HS-27A (cell line): ENCODE data around the gene CDKL2.
"Not testable (repeated sequence)": the region's sequence is repeated elsewhere in the genome, so short reads cannot be mapped to it uniquely, and the experiment has no call there.

Experiments used
- DNase-seq: peaks from one replicate; pipeline ENCODE4 v3.0.0-alpha.2; 2012; ENCODE audit warnings: low read depth, missing footprints

Gene CDKL2

DNA sequence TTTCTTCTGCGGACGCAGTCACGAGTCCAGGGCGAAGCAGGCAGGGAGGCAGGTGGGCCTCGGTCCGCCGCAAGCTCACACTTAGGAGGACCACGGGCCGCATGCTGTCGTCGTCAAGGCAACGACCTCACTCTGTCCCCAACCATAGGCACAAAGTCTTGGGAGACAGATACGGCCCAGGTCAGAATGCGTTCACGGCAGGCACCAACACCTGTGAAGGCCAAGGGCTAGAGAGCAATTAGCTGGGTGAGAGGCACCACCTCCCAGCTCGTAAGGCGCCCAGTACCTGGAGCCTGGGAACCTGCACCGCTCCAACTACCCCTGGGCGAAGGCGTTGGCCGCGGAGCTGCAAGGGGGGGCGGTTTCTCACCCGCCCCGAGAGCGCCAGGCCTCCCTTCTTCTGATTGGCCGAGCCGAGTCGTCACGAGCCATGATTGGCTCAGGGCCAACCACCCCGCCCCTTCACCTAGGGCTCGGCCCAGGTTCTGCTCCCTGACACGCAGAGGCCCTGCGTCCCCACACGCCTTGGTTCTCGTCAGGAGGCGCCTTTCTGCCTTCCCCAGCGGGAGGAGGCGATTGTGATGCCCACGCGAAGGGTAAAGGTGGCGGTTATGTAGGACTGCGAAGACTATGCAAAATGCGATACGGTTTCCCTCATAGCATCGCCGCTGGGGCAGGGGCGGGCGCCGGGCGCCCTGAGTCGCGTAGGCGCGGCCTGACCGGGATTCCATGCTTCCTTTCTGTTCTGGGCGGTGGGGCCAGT is at the start of gene CDKL2:
Gene CDKL2, minus strand, starts transcription at position 355 of the 763 bp plus-strand sequence. CDS start 4,540 bp downstream, outside the sequence.
- DNase-seq: no peak

GRCh38 chr4:75678965-75679364 is 48.6 kb upstream of the CDKL2 start:
- no peak for DNase-seq

GRCh38 chr4:75678473-75678872 is 48.1 kb upstream of the CDKL2 start:
- DNase-seq: no peak

- no peak for DNase-seq
Measured at GRCh38 chr4:75675004-75675531, 44.7 kb upstream of the CDKL2 start.

DNA sequence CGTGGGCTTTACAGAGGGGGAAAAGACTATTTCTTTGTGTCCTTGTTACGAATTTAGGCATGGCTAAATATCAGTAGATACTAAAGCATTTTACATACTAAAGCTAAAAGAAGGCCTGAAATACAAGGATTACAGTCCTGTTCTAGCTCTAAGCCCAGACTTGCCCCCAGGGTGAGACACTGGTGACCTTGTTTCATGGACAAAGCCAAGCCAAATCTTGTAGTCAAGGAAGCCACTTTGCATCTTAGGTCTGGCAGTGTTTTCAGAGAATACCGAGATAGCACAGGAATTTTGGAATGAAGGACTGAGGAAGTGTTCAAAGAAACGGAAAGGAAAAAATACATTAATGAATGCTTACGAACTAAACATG is 43.6 kb upstream of the CDKL2 start:
- DNase-seq: no peak

DNA sequence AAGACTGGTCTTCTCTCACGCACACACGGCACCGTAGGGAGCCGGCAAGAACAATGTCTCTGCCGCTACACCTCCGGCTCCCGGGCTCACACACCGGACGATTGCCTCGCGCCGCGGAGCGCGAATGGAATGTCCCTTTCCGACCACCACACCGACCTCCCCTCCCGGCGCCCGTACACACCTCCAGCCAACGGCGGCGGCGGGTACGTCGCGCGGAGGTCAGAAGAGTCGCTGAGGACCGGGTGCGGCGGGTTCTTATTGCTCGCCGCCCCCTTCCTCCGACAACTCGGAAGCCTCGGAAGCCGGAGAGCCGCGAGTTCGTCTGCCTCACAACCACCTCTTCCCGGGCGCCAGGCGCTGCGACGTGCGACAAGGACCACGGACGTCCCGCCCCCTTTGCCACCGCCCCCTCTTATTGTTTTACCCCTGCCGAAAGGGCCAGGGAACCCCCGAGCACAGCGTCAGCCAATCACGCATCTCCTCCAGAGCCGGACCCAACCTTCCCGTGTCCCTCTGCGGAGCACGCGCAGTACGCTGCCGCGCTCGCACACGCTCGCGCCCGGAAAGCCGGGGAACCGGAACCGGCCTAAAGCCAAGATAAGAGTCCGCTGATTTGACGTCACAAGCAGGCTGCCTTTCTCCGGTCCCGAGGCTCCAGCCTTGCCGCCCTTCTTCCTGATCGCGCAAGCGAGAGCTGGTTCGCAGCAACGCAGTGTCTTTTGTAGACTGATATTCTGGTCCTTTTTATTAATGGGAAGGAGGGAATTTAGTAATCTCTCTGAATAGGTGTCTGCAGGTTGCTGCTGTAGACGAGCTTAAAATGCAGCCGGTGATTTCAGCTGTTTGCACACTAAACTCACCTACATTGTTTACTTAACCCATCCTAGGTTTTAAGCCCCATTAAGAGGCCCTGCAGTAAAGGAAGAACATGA is 43.0 kb upstream of the CDKL2 start, which contains the start of gene G3BP2:
Gene G3BP2, minus strand, starts transcription at position 385 of the 932 bp plus-strand sequence. CDS start 11,386 bp downstream, outside the sequence.
- peak; percentile 87 for DNase-seq

DNA sequence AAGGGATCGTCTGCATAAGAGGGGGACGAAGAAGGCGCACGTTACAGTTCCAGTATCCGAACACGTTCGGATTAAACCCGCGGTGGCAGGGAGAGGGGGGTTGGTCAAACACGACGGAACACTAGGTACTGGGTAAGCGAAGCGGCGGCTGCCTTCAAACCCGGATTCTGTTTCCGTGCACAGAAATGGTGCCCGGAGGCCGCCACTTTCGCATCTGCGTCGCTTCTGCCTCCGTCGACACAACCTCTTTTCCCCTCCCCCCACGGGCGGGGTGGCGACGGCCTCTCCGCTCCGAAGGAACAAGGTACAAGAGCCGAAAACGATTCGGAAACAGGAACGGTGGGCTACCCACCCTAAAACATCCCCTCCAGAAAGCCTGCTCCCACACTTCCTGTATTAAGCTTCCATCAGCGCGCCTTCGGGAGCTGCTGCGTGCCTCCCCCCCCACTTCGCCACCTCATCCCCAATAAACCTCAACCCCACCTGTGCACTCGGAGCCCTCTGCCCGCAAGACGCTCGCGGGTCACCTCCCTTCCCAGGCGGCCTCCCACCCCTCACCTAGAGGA is 42.2 kb upstream of the CDKL2 start:
- DNase-seq: peak; percentile 26

- DNase-seq: no peak
Measured at GRCh38 chr4:75671802-75672421, 41.6 kb upstream of the CDKL2 start.

- no peak for DNase-seq
Measured at GRCh38 chr4:75668596-75668995, 38.3 kb upstream of the CDKL2 start.

DNA sequence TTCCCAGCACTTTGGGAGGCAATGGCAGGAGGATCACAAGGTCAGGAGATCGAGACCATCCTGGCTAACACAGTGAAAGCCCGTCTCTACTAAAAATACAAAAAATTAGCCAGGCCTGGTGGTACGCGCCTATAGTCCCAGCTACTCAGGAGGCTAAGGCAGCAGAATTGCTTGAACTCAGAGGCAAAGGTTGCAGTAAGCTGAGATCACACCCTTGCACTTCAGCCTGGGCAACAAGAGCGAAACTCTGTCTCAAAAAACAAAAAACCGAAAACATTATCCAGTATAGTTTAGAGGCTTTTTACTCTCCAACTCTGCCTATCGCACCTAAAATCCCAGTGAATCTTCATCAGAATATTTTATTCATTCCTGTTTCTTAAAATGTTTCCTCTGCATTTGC is 37.3 kb upstream of the CDKL2 start:
- DNase-seq: not testable (repeated sequence)

DNA sequence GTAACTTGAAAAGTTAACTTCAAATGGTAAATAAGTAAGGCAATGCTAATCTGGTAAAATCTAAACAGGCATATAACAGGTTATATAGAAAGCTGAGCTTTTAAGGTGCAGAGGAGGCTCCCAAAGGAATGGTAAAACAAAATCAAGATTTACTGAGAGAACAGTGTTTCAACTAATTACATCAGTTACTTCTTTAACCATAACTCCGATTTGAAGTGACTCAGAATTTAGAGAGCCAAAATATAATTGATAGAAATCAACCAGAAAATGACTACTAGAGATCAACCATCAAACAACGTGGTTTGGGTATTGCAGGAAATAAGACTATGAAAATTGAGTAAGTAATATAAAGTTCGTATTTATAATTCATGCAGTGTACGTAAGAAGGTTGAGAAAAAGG is 36.0 kb upstream of the CDKL2 start:
- DNase-seq: no peak

DNA sequence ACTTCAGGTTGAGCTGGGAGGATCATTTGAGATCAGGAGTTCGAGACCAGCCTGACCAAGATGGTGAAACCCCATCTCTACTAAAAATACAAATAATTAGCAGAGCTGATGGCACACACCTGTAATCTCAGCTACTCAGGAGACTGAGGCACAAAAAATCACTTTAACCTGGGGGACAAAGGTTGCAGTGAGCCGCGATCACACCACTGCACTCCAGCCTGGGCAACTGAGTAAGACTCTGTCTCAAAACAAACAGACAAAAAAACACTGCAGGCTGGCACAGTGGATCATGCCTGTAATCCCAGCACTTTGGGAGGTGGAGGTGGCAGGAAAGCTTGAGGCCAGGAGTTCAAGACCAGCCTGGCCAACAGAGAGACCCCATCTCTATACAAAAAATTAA is 34.3 kb upstream of the CDKL2 start:
- DNase-seq: not testable (repeated sequence)

GRCh38 chr4:75662626-75663025 is 32.3 kb upstream of the CDKL2 start:
- DNase-seq: no peak

DNA sequence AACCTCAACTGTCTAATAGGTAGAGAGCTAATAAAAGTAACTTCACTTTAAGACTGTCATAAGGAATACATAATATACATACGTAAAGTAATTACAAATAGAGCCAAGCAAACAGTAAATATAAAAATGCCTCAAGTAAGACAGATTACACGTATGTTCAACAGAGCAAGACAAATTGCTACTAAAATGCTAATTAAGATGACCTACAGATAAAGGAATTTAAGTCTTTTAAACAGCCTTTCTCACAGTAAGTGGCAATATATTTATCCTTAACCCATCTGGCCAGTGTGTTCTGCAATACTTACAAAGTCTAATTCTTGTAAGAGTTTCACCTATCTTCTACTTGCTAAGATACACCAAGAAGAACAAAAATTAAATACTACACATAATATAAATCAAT is 30.2 kb upstream of the CDKL2 start:
- no peak for DNase-seq

GRCh38 chr4:75659512-75660031 is 29.2 kb upstream of the CDKL2 start:
- DNase-seq: no peak

DNA sequence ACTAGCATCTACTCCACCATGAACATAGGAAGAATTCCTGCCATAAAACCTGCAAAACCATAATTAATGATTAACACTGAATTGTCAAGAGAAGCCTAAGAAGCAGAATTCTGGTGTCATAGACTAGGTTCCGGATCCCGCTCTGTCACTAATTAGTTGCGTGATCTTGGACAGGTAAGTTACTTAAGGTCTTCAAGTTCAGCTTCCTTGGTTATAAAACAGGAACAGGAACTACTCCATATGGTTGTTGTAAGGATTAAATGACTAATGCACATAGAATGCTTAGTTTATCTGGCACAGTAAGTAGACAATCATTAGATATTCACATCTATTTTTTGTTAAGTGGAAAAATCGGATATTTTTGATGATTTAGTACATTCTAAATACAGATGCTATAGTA is 28.5 kb upstream of the CDKL2 start:
- no peak for DNase-seq

- no peak for DNase-seq
Measured at GRCh38 chr4:75655562-75655961, 25.2 kb upstream of the CDKL2 start.

- DNase-seq: no peak
Measured at GRCh38 chr4:75654905-75655304, 24.6 kb upstream of the CDKL2 start.

- DNase-seq: no peak
Measured at GRCh38 chr4:75653845-75654503, 23.6 kb upstream of the CDKL2 start.

DNA sequence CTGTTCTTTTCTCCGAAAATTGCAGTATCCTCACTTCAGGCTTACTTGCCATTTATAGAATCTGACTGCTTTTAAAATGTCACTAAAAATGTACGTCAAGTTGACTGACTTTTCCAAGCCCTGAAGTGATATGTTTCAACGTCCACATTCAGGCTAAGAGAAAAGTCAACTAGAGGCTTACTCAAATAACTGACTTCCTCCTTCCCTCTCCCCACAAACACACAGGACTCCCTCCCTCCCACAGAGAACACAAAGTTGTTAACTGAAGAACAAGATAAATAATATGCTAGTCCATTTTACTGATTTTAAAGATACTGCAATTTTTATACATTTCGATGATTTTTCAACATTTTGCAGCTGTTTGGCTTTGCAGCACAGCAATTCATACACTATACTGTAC is 13.8 kb upstream of the CDKL2 start:
- DNase-seq: no peak

DNA sequence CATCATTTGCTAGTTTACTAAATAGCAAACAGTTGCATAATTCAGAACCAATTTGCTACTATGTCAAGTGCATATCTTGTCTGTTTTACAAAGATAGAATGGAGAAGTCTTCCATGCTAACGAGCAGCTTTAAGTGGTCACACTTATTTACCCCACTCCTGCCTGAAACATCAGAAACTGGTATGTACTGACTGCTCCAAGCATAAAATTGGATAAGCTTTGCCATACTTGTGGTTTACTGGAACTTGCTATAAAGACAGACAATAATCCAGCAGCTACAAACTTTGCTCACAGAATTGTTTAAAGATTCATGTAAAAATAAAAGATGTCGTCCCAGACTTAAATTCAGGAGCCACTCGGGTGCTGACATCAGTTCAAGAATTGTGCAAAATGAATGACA is 13.3 kb upstream of the CDKL2 start:
- DNase-seq: no peak
